Lower leg skin (tissue), 3 donors: ENCODE results near the gene SNAI1.

ENCODE experiments used
- POLR2A ChIP-seq, 2 donors: fragments of 450-650 bp; IDR thresholded peaks; one replicate each; pipeline ENCODE4 v1.6.1; 2016 to 2017; ENCODE audit warnings: antibody characterized with exemption in 2 of 2, mild to moderate bottlenecking in 1 of 2, moderate library complexity in 1 of 2
- TF ChIP-seq, protein P1 (sequence below), 3 donors: fragments of 450-650 bp; IDR thresholded peaks; one replicate each; pipeline ENCODE4 v1.5.1; 2016; ENCODE audit warnings: antibody characterized with exemption in 3 of 3, mild to moderate bottlenecking in 3 of 3, moderate library complexity in 2 of 3

DNA sequence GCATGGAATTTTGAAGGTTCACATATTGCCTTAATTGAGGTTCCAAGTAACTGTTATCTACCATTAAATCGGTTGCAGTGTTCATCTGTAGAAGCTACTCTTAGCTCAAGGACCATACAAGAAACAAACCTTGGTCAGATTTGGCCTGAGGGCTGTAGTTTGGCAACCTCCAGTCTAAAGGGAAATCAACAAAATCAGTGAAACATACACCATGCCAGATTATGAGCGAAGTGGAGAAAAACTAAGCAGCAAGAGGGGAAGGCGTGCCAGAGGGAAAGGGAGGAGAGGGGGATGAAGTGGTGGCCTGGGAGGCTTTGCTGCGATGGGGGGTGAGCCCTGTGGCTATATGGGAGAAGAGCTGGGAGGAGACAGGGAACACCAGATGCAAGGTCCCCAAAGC, 8.8 kb upstream of the SNAI1 start:
- TF ChIP-seq, protein P1, sequence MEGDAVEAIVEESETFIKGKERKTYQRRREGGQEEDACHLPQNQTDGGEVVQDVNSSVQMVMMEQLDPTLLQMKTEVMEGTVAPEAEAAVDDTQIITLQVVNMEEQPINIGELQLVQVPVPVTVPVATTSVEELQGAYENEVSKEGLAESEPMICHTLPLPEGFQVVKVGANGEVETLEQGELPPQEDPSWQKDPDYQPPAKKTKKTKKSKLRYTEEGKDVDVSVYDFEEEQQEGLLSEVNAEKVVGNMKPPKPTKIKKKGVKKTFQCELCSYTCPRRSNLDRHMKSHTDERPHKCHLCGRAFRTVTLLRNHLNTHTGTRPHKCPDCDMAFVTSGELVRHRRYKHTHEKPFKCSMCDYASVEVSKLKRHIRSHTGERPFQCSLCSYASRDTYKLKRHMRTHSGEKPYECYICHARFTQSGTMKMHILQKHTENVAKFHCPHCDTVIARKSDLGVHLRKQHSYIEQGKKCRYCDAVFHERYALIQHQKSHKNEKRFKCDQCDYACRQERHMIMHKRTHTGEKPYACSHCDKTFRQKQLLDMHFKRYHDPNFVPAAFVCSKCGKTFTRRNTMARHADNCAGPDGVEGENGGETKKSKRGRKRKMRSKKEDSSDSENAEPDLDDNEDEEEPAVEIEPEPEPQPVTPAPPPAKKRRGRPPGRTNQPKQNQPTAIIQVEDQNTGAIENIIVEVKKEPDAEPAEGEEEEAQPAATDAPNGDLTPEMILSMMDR (IDR thresholded peaks at IDR 0.05), result no peak
- no peak for TF ChIP-seq POLR2A (IDR thresholded peaks at IDR 0.05)
